D341Med (cell line): ENCODE data around the gene CYB5D1.
"Not testable (repeated sequence)": the region's sequence is repeated elsewhere in the genome, so short reads cannot be mapped to it uniquely, and the experiment has no call there.

Experiments
- DNase-seq: peaks from one replicate; pipeline ENCODE4 v3.0.0; 2012; ENCODE audit warnings: low spot score

The CYB5D1 gene

GRCh38 chr17:7857713-7858521 lies at the start of gene CYB5D1:
Gene CYB5D1, plus strand, starts transcription at chr17:7858003. Its CDS starts 132 bp downstream, at chr17:7858135.
- peak; percentile 67 for DNase-seq

DNA sequence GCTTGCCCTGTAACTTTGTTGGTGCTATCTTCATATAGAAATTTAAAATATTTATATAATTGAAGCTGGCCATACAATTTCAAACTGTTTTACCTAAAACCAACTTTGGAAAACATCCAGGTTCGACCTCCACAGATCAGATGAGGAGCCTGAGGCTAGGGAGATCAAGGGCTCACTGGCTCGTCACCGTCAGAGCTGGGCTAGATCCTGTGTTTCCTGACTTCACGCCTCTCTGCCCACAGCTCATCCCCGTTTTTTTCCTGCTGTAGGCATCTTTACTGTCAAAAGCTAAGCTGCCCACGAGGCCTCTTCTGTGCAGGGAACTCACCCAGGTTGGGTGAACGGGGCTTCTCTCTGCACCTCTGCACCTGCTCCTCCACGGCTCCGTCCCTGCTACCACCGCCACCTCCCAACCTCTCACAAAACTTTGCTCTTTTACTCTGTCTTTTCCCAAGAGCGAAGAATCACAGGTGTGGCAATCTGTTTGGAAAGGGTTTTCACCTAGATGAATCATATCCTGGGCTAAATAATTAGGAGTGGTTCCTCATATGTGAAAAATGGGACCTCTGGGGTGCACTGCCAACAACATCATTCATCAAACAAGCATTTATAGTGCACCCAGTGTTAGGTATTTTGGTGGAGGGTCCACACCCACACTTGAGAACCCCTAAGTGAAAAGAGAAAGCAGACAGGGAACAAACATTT lies 48.6 kb upstream of the CYB5D1 start:
- no peak for DNase-seq

- not testable (repeated sequence) for DNase-seq
Observed at GRCh38 chr17:7809791-7810343, 47.9 kb upstream of the CYB5D1 start.

- DNase-seq = no peak
Observed at GRCh38 chr17:7811251-7811650, 46.6 kb upstream of the CYB5D1 start.

- no peak for DNase-seq
Observed at GRCh38 chr17:7814969-7815368, 42.8 kb upstream of the CYB5D1 start.

GRCh38 chr17:7816926-7817642 lies 40.7 kb upstream of the CYB5D1 start:
- DNase-seq = no peak

- no peak for DNase-seq
Observed at GRCh38 chr17:7817643-7817964, 40.2 kb upstream of the CYB5D1 start.

DNA sequence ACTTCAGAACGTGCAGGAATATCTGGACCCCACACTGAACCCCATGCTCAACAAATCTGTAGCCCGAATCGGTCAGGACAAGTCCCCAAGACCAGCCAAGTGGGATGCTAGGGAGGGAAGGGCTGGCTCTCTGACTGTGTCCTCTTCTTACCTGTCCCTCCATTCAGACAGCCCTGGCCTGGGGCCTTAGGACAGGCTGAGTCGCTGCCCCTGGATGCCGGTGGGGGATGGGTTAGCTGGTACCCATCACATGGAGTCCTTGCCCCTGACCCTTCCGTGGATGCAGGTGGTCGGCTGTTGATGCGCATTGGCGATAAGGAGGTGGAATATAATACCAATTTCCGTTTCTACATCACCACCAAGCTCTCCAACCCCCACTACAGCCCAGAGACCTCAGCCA lies 39.8 kb upstream of the CYB5D1 start:
- no peak for DNase-seq

DNA sequence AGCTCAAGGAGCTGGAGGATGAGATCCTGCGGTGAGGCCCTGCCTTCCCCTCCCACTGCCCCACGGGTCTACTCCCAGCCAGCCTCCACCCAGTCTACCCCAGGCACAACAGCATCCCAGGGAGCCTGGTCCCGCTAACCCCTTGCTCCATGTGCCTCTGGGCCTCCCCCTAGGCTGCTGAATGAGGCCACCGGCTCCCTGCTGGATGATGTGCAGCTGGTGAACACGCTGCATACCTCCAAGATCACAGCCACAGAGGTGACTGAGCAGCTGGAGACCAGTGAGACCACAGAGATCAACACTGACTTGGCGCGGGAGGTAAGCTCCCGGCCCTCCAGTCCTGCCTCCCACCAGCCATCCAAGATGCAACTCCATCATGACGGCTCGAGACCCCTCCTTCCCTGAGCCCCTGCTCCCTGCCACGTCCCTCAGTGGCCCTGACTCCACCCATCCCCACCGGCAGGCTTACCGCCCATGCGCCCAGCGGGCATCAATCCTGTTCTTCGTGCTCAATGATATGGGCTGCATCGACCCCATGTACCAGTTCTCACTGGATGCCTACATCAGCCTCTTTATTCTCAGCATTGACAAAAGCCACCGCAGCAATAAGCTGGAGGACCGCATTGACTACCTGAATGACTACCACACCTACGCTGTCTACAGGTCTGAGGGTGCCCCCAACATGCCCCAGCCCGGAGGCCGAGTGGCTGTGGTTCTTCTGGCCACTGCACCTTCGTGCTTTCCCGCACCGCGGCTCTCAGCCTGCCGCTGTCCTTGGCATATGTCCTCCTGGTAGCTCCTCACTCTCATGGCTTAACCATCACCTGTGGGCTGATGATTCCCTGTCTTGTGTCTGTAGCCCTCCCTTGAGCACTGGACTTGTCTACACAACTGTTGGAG lies 38.8 kb upstream of the CYB5D1 start:
- no peak for DNase-seq

- DNase-seq = no peak
Observed at GRCh38 chr17:7820231-7820630, 37.6 kb upstream of the CYB5D1 start.

GRCh38 chr17:7822126-7822525 lies 35.7 kb upstream of the CYB5D1 start:
- no peak for DNase-seq

DNA sequence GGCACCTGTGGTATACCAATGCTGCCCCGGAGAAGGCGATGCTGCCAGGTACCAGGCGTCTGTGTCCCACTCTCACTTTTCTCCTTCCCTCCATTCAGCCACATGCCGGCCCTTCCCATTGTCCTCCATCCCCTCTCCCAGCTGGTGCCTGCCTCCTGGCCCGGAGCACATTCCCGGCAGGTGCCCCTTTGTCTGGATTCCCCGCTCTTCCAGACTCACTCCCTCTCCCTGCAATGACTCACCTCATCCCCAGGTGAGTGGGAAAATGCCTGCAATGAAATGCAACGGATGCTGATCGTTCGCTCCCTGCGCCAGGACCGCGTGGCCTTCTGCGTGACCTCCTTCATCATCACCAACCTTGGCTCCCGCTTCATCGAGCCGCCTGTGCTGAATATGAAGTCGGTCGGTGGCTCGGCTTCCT lies 34.2 kb upstream of the CYB5D1 start:
- DNase-seq = no peak

GRCh38 chr17:7824021-7824924 lies 33.5 kb upstream of the CYB5D1 start:
- DNase-seq = no peak

DNA sequence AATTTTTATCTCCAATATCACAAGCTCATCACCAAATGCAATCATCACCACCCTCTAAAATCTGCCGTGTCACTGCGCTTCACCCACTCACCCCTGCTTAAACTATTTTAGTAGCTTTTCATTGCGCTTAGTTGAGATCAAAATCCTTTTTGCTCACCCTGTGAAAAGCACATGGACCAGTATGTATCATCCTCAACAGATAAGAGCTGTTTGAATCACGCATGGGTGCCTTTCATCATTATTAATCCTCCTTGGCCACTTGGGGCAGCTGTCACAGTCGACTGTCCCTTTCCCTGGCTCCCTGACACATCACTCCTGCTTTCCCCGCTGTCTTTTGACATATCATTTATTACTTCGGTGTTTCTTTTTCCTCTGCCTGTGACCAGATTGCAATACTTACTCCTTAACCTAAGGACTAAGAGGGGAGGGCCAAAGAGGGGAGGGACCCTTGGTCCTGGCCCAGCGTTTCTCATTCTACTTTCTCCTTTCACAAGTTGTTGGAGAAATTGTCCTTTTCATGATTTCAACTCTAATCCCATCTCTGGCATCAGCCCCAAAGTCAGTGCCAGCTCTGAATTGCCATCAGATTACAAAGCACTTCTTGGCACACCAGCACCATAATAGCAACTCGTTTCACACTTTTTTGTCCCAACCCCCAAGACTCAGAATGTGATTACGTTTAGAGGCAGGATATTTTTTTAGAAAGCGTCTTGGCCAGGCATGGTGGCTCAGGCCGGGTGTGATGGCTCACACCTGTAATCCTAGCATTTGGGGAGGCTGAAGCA lies 32.4 kb upstream of the CYB5D1 start:
- DNase-seq = no peak

- no peak for DNase-seq
Observed at GRCh38 chr17:7830616-7831015, 27.2 kb upstream of the CYB5D1 start.

DNA sequence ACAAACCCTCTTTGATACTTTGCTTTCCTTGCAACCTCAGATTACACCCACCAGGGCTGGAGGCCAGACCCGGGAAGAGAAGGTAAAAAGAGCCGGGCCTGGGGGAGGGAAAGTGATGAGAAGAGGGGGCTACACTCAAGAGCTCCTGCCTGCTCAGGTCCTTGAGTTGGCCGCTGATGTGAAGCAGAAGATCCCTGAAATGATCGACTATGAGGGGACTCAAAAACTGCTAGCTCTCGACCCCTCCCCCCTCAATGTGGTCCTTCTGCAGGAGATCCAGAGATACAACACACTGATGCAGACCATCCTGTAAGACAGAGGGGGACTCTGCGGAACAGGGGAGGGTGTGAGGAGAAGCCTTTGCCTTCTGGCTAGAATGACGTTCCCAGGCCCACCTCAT lies 26.6 kb upstream of the CYB5D1 start:
- no peak for DNase-seq

DNA sequence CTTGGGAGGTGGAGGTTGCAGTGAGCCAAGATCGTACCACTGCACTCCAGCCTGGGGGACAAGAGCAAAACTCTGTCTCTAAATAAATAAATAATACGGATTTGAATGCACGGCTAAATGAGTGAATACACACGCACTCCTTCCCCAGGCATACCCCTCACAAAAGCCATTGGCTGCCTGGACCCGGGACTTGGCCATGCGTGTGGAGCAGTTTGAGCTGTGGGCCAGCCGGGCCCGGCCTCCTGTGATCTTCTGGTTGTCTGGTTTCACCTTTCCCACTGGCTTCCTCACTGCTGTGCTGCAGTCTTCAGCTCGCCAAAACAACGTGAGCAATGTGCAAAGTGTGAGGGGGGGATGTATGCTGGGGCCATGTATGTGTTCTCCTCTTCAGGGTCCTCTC lies 25.4 kb upstream of the CYB5D1 start:
- no peak for DNase-seq

DNA sequence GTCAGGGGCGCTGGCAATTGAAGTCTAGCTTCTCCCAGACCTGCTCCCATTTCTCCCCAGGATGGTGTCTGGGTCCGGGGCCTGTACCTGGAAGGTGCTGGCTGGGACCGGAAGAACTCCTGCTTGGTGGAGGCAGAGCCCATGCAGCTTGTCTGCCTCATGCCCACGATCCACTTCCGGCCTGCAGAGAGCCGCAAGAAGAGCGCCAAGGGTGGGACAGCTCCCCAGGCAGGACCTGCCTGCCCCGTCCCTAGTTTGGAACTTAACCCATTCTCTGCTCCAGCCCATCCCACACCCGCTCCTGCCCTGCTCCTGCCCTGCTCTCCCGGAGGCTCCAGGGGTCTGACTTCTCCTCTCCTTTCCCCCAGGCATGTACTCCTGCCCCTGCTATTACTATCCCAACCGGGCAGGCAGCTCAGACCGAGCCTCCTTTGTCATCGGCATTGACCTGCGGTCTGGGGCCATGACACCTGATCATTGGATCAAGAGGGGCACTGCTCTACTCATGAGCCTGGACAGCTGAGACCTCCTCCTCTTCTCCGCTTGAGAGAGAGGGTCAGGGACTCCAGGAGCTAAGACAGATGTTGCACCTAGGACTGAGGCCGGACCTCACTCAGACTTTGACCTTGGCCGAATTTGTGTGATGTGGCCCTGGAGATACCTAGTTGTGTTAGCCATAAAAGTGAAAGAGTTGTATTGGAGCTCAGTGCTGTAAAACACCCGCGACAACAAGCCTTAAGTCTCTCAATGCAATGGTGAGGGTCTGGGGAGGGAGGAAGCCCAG lies 24.6 kb upstream of the CYB5D1 start:
- no peak for DNase-seq
